Measurements from ENCODE around the gene SYNDIG1.
A peak's percentile ranks its signal among the peaks of the same experiment; 100 is the strongest.
"Not testable (repeated sequence)": the region's sequence is repeated elsewhere in the genome, so short reads cannot be mapped to it uniquely, and the experiment has no call there.

Gene SYNDIG1

DNA sequence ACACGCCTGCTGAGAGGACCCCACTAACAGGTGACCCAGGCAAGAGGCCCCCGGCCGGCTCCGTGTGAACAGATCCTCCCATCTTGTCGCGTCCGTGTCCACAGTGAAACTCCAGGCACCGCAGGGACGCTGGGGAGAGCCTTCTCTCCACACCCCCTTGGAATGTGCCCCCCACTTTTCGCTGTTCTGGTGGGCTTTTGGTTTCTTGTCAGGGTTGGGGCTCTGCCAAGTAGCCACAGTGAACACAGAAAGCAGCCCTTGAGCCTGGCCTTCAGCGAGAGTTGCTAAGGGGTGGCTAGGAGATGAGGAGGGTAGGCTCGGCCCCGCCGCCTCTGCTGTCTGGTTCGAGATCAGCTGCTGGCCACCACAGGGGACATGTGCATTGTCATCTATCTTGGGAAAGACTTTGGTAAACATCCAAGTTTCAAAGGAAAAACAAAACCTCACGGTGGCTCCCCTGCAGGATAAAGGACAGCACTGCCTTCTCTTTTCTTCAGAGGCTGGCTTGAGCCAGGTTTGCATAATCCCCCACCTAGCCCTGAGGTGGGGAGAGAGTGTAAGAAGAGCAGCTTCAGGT lies 22.7 kb downstream of the SYNDIG1 start:
- peak; percentile 73 for DNase-seq (ENCODE audit: low spot score)

DNA sequence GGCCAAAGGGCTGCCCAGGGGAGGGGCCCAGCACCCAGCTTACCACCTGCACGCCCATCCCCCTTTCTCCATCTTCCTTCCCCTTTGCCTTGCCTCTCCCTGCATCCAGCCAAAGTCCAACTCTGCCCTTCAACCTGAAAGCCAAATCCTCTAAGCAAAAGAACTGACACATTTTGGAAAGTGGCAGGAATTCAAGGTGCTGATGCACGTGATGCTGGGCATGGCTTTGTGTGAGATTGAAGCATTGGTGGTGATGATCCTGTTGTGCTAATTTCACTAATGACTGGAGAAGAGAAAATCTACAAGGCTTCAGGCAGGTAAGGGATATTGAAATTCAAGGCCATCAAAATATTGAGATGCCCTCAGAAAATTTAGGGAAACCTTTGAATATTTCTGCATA lies 23.3 kb downstream of the SYNDIG1 start:
- DNase-seq (ENCODE audit: low spot score): no peak

DNA sequence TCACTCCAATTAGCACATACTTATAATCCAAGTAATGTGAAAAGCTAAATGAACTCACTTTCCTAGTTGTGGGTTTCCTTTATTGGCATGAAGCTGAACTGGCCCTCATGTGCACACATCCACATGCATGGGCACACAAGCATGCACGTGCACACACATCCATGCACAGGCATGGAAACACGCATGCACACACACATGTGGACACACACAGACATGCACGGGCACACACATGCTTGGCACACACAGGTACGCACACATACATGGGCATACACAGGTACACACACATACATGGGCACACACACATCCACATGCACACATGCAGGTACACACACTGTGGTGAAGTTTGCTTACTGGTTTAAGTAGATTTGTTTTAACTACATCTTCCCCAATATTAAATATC lies 23.8 kb downstream of the SYNDIG1 start:
- DNase-seq (ENCODE audit: low spot score): no peak

DNA sequence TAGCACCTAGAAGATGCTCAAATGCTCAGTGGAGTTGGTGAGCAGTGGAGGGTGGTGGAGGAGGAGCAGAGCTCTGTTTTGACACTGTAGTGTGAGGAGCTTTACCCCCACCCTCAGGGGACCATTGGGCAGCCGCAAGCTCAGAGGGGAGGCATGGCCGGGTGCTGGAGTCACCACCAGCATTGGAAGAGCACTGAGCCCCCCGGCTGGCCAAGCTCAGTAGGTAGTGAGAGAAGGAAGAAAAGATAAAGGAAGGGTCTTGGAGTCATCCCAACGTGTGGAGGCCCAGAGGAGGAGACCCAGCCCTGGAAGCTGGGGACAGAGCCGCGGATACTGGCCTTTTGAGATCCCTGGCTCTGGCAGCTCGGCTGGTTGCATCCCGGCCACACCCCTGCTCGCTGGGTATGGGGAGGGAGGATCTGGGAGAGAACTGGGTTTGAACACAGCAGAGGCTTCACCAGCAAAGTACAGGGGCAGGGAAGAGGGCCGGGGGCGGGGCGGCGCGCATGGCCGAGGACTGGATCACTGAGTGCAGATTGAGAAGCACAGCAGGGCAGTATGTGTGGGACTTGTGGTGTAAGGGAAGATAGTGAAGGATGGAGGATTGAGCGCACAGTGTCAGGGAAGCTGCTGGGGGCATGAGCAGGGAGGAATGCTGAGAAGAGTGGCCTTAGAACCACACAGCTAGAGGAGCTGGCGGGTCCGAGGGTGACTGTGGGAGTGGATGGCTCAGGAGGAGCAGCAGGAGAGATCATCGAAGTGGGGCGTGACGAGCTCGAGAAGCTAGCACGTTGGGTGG lies 24.4 kb downstream of the SYNDIG1 start:
- DNase-seq (ENCODE audit: low spot score): no peak

GRCh38 chr20:24494460-24494920 lies 25.1 kb downstream of the SYNDIG1 start:
- DNase-seq (ENCODE audit: low spot score): no peak

- no peak for DNase-seq (ENCODE audit: low spot score)
Measured at GRCh38 chr20:24495266-24495665, 25.8 kb downstream of the SYNDIG1 start.

GRCh38 chr20:24497851-24498250 lies 28.4 kb downstream of the SYNDIG1 start:
- DNase-seq (ENCODE audit: low spot score): no peak

DNA sequence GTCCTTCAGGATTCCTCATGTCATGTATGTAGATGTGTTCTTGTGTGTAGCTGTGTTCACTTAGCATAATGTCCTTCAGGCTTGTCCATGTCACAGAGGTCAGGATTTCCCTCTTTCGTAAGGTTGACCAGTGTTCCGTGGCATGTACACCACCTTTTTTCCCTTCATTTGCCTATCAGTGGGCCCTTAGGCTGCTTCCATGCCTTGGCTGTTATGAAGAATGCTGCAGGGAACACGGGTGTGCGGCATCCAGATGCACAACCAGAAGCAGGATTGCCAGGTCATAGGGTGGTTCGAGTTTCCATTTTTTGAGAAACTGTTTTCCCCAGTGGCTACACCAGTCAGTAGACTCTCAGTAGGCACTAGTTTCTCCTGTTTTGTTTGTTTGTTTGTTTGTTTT lies 29.2 kb downstream of the SYNDIG1 start:
- no peak for DNase-seq (ENCODE audit: low spot score)

DNA sequence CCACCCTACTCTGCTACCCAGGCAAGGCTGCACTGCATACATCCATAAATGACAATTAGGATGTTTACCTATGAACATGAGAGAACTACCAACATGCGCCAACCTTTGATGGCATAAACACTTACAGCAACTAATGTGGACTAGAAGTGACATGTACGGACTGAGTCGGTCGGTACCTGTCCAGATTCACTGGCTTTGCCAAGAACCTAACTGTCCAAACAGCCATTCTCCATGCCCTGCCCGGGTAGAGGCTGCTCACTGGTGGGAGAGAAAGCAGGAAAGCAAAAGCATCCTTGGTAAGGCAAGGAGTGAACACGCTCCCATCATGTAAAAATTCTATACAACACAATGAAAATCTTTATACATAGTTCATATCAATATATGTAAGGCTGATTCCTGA lies 30.0 kb downstream of the SYNDIG1 start:
- DNase-seq (ENCODE audit: low spot score): no peak

DNA sequence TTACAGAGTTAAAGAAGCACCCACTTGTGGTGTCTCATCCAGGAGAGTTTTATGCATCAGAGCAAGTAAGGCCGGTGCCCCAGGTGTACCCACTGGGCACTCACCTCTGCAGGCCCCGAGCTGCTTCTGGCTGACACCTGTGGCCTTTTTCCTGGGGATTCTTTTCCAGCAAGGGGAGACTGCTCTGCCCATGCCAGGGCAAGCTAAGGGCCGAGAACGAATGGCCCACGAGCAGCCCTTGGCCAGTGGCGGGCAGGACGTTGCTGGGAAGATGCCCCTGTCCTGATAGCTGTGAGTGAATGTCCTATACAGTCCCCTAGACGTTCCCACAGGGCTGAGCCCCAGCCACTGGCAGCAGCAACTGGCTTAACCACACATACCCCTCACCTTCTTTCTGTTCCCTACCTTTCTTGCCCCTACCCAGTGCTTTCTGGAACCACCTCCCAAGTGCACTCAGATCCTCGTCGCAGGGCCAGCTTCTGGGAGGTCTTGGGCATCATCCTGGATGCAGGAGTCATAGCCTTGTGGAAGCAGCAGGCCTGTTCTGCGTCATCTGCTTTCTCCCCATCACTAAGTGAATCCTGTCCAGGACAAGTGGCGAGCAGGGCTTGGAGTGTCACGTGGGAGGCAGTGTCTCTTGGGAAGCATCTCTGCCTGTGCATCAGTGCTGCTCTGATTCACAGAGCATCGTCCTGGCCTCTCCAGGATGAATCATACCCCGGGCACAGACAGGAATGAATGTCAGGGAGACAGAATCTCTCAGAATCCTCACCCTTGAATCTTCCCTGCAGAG lies 32.5 kb downstream of the SYNDIG1 start:
- no peak for DNase-seq (ENCODE audit: low spot score)

DNA sequence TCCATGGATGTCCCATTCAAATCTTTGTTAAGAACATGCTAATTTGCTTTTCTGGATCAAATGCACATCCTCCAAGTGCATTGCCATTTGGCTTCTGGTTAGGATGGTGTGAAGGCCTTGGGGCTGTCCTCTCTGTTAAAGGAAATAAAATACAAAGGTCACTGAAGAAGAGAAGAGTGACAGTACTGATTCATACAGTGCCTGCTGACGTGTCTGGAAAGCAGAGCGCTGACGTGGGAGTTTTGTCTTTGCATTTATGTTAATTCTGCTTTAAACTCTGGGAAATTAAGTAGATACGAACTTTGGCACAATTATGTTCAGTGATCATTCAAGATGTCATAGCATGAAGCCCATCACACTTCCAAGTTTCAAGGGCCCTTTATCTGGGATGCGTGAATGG lies 33.2 kb downstream of the SYNDIG1 start:
- no peak for DNase-seq (ENCODE audit: low spot score)

- no peak for DNase-seq (ENCODE audit: low spot score)
Measured at GRCh38 chr20:24503352-24503931, 34.0 kb downstream of the SYNDIG1 start.

DNA sequence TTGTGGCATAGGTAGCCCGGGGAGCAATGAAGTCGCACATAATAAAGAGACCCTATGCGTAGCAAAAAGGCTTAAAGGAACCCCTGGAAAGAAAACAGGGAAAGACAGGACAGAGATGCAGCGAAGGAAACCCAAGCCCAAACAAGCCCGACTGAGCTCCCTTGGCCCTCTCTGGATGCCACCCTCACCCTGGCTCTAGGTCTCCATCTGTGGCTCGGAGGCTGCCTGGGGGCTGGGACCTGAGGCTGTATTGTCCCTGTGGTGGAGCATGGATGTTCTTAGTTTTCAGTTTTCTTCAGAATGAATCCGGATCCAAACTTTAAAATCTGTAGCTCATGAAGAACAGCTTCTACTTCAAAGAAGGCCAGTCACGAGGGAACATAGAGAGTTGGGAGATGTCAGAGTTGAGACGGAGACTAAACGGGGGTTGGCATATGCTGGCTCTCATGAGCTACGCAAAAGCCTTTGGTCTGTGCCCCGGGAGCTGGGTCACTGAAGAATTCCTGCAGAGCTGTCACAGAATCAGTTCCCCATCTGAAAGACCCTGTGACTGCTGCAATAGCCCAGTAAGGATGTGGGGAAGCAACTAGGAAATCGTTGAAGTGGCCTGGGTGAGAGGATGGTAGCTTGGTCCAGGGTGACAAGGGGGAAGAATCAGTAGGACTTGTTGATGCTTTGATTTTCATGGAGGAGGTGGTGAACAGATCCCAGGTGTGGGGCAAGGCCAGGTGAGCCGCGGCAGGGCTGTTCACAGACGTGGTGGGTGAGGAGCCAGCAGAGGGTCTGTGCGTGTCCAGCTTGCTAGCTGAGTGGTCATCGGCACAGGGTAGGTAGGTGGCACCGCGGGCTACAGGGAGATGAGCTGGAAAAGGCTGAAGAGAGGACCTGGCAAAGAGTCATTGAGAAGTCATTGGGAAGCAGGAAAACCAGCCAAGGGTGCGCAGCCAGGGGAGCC lies 35.2 kb downstream of the SYNDIG1 start:
- no peak for DNase-seq (ENCODE audit: low spot score)

DNA sequence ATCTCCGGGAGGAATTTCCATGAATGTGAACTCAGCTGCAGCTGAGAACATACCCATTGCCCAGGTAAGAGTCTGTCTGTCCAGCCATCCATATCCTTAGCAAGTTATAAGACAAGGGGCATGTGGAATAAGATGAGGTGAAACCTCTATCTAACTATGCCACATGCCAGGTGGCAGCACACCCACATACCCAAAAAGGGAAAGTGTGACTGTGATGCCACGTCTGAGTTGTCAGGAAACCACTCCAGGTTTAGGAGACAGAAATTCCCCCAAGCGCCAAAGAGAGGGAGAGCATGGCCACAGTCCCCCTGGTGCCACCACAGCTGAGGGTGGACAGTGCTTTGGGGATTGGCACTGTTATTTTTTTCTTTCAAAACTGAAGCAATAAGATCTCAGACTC lies 36.7 kb downstream of the SYNDIG1 start:
- no peak for DNase-seq (ENCODE audit: low spot score)

- no peak for DNase-seq (ENCODE audit: low spot score)
Measured at GRCh38 chr20:24506696-24507095, 37.3 kb downstream of the SYNDIG1 start.

- DNase-seq (ENCODE audit: low spot score): no peak
Measured at GRCh38 chr20:24507182-24507853, 37.9 kb downstream of the SYNDIG1 start.

GRCh38 chr20:24512441-24512840 lies 43.0 kb downstream of the SYNDIG1 start:
- not testable (repeated sequence) for DNase-seq (ENCODE audit: low spot score)

- no peak for DNase-seq (ENCODE audit: low spot score)
Measured at GRCh38 chr20:24518515-24518914, 49.1 kb downstream of the SYNDIG1 start.

DNA sequence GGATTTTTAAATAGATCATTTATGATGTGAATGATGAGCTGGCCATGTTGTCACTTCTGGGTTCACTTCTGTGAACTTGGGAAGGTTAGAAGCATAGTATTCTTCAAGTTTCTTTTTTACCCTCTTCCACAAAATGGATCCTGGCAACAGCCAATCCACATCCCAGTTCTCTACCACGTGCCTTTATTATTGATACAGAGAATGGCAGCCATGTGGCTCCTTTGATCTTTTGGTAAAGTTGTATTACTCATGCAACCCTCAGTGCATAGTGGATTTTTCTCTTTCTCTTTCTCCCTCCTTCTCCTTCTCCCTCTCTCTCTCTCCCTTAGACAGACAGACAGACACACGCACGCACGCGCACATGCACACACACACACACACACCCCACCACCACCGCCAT lies 50.0 kb downstream of the SYNDIG1 start:
- DNase-seq (ENCODE audit: low spot score): no peak

GRCh38 chr20:24521032-24521431 lies 51.6 kb downstream of the SYNDIG1 start:
- DNase-seq (ENCODE audit: low spot score): no peak
